Omental fat pad (tissue), 4 donors: ENCODE results near the gene PLEKHG3. TPM values are rescaled to one million over a fixed set of nuclear protein-coding genes. Genes with fewer than 3 reads are reported as not detected.
A peak's percentile ranks its signal among the peaks of the same experiment; 100 is the strongest.

ENCODE experiments used
- ATAC-seq: fragments of 150-250 bp; one replicate; pipeline ENCODE4 v1.9.1; 2016; ENCODE audit warnings: mild to moderate bottlenecking, moderate library complexity; ENCODE audit not compliant: low FRiP score
- DNase-seq: peaks from one replicate; pipeline ENCODE4 v3.0.0-alpha.2; 2019; ENCODE audit warnings: low spot score
- total RNA-seq, 4 donors: library from RNA; depleted of rRNA; stranded (reverse); fragments of >200 nt; gene quantifications; one replicate each; pipeline ENCODE4 v1.1.0, GENCODE V29; 2016
- TF ChIP-seq, protein P1 (sequence below), 3 donors: fragments of 450-650 bp; IDR thresholded peaks; one replicate each; pipeline ENCODE4 v1.5.1; 2016 to 2017; ENCODE audit warnings: antibody characterized with exemption in 3 of 3, mild to moderate bottlenecking in 3 of 3, moderate library complexity in 2 of 3

Gene PLEKHG3
- total RNA-seq, 4 donors from 2014 or later = 29.6 to 45.9 (median 37.5) TPM

DNA sequence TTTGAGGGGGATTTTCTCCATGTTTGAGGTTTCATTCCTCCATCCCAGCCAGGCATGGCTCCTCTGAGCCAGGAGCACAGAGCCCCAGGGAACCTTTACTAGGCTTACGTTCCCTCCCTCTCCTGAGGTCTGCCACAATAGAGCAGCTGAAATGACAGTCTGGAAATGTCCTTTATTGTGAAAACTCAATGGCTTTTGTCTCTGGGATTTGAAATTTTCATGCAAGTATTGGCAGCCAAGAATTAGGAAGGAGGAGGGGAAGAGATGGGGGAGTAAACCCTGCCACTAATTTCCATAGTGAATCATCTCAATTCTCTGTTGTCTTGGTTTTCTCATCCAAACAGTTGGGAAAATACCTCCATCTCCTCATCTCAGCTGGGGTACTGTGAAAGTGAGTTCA is 2.6 kb upstream of the PLEKHG3 start:
- no peak for ATAC-seq
- no peak for DNase-seq
- TF ChIP-seq, protein P1, sequence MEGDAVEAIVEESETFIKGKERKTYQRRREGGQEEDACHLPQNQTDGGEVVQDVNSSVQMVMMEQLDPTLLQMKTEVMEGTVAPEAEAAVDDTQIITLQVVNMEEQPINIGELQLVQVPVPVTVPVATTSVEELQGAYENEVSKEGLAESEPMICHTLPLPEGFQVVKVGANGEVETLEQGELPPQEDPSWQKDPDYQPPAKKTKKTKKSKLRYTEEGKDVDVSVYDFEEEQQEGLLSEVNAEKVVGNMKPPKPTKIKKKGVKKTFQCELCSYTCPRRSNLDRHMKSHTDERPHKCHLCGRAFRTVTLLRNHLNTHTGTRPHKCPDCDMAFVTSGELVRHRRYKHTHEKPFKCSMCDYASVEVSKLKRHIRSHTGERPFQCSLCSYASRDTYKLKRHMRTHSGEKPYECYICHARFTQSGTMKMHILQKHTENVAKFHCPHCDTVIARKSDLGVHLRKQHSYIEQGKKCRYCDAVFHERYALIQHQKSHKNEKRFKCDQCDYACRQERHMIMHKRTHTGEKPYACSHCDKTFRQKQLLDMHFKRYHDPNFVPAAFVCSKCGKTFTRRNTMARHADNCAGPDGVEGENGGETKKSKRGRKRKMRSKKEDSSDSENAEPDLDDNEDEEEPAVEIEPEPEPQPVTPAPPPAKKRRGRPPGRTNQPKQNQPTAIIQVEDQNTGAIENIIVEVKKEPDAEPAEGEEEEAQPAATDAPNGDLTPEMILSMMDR (IDR thresholded peaks at IDR 0.05) = no peak

DNA sequence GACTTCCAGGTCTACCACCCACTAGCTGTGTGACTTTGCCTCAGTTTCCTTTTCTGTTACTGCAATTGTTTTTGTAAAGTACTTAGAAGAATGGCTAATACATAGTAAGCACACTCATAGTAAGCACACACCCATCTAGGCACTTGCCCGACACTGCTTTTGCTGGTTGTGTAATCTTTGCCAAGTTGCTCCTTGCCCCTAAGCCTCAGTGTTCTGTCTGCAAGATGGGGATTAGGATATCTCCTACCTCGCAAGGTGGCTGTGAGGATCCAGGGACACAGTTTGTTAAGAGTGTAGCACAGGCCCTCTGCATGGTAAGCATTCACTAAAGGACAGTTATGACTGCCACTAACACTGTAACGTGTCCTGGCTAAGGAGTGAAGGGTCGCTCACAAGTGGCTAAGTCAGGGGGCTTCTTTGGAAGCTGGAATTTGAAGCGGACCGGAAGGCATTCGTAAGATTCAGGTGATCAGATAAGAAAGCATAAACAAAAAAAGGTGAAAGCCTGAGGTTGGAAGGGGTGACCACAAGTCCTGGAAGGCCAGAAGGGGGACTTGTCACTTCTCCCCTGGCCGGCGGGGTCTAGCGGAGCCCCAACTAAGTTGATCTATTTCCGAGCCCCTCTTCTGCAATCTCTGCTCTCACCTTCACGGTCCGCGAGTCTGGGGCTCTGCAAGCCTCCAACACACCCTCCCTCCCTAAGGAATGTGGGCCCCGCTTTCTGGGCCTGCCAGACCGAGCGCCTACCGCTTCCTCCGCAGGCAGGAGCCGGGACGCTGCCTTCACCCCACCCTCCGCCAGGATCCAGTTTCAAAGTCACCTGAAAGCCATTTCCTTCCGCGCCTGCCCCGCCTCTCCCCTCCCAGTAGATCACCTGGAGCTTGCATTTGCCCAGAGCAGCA is 1.5 kb upstream of the PLEKHG3 start:
- TF ChIP-seq, protein P1 (IDR thresholded peaks at IDR 0.05) = no peak
- ATAC-seq (no peak), DNase-seq (no peak)

DNA sequence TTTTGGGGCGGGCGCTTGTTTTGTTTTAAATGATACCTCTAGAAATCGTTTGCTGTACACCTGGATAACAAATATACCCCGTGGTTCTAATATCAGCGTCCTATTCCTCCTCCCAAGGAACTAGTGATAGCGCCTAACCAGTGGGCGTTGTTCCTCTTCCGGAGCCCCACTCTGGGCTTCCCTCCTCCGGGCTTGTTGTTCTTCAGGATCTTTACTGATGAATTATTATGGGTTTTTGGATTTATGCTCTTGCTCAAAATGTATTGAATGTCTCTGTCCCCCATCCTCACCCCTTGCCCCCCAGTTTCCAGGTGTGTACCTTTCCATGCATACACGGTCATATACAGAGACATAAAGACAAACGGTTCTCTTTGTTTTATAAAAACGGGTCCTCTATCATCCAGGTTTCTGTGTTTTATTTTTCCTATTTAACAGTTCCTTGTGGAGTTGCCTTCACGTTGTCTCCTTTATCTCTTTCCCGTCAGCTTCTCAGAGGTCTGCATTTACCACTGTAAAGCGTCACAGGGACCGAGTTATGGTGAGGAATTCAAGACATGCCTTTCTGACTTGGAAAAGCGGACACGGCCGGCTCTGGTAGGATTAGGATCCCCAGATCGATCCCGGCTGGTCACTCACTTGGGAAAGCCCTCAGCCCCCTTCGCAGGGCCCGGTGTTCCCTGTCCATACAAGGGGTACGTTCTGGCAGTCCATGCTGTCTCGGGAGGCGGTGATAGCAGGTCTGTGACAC is 655 bp upstream of the PLEKHG3 start:
- DNase-seq (no peak), ATAC-seq (no peak)
- TF ChIP-seq, protein P1 (IDR thresholded peaks at IDR 0.05) = no peak

- ATAC-seq = no peak
- TF ChIP-seq, protein P1 (IDR thresholded peaks at IDR 0.05) = no peak
- DNase-seq = no peak
Observed at GRCh38 chr14:64704743-64705380, 638 bp downstream of the PLEKHG3 start.

DNA sequence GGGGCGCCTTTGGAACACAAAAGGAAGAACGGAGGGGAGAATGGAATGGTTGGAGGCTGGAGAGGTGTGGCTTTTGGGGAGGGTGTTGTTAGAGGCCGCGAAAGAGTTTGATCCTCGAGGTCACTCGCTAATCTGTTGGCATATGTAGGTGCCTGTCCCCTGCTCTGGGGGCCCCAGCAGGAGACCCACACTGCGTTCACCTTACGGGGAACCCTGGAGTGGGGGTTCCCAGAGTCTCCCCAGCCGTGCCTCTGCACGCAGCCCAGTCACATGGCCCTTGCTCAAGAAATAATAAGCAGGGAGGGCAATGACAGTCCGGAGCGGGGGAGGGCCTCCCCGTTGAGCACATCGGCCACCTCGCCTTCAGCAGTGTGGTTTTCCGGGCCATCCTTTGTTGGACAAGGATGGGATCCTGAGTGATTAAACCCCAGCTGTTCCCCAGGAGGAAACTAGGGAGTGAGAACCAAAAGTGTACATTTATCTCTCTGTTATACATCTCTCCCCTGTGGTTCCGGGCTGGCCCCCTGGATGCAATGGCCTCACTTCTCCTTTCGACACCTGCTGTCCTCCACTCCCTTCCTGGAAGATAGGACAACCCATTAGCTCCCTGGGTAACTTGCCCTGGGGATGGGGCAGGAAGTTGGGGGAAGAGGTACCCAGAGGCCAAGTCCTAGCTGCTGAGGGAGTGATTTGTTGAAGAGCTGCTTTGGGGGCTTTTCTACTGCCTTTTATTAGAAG is 1.3 kb downstream of the PLEKHG3 start:
- ATAC-seq (peak; percentile 19), DNase-seq (no peak)
- TF ChIP-seq, protein P1 (IDR thresholded peaks at IDR 0.05) = no peak

GRCh38 chr14:64706119-64706592 is 1.9 kb downstream of the PLEKHG3 start:
- DNase-seq = no peak
- TF ChIP-seq, protein P1 (IDR thresholded peaks at IDR 0.05) = no peak

More at GRCh38 chr14:64706119-64706592, 1.9 kb downstream of the PLEKHG3 start:
- ATAC-seq = no peak
